Mesendoderm (in vitro differentiated cells): ENCODE measurements around the gene C2CD5.

ENCODE experiments used
- DNase-seq: peaks from one replicate; pipeline ENCODE4 v3.0.0; 2013
- H2AK5ac ChIP-seq: 2 replicates; pipeline ENCODE4 v1.6.1; 2013; ENCODE audit warnings: low read length, inconsistent platforms
- H2BK120ac ChIP-seq: 2 replicates; pipeline ENCODE4 v1.6.1; 2013; ENCODE audit warnings: low read depth, mild to moderate bottlenecking, low read length, moderate library complexity, mixed read lengths
- H2BK15ac ChIP-seq: replicated peaks from 2 replicates; pipeline ENCODE4 v1.6.1; 2013; ENCODE audit warnings: low read depth, mild to moderate bottlenecking, moderate library complexity
- H2BK5ac ChIP-seq: 2 replicates; pipeline ENCODE4 v1.6.1; 2013; ENCODE audit warnings: low read length, inconsistent platforms
- H3K18ac ChIP-seq: 2 replicates; pipeline ENCODE4 v1.6.1; 2013; ENCODE audit warnings: mild to moderate bottlenecking, low read length, mixed read lengths
- H3K23ac ChIP-seq: one replicate; pipeline ENCODE4 v1.6.1; 2013; ENCODE audit warnings: low read length
- H3K27ac ChIP-seq: 2 replicates; pipeline ENCODE4 v1.5.1; 2013; ENCODE audit warnings: low read depth, mild to moderate bottlenecking, inconsistent platforms, low read length, moderate library complexity
- H3K27me3 ChIP-seq: 2 replicates; pipeline ENCODE4 v1.6.1; 2013; ENCODE audit warnings: low read length, control low read depth, mild to moderate bottlenecking, inconsistent platforms; ENCODE audit not compliant: insufficient read depth, poor library complexity
- H3K36me3 ChIP-seq: 2 replicates; pipeline ENCODE4 v1.6.1; 2013; ENCODE audit warnings: low read length, inconsistent platforms; ENCODE audit not compliant: control insufficient read depth, insufficient read depth
- H3K4ac ChIP-seq: one replicate; pipeline ENCODE4 v1.6.1; 2013; ENCODE audit warnings: low read depth, mild to moderate bottlenecking, low read length, moderate library complexity
- H3K4me1 ChIP-seq: 2 replicates; pipeline ENCODE4 v1.6.1; 2013; ENCODE audit warnings: low read depth, low read length, inconsistent platforms; ENCODE audit not compliant: control insufficient read depth
- H3K4me2 ChIP-seq: 2 replicates; pipeline ENCODE4 v1.6.1; 2013; ENCODE audit warnings: low read length
- H3K4me3 ChIP-seq: 2 replicates; pipeline ENCODE4 v1.5.1; 2013; ENCODE audit warnings: mild to moderate bottlenecking, low read length
- H3K56ac ChIP-seq: one replicate; pipeline ENCODE4 v1.6.1; 2013; ENCODE audit warnings: low read length
- H3K79me1 ChIP-seq: 2 replicates; pipeline ENCODE4 v1.6.1; 2013; ENCODE audit warnings: low read length, inconsistent platforms
- H3K79me2 ChIP-seq: 2 replicates; pipeline ENCODE4 v1.6.1; 2013; ENCODE audit warnings: mild to moderate bottlenecking, low read length; ENCODE audit not compliant: control insufficient read depth, insufficient read depth
- H3K9ac ChIP-seq: 2 replicates; pipeline ENCODE4 v1.6.1; 2013; ENCODE audit warnings: low read length, inconsistent platforms
- H4K5ac ChIP-seq: one replicate; pipeline ENCODE4 v1.6.1; 2013; ENCODE audit warnings: low read length
- H4K8ac ChIP-seq: one replicate; pipeline ENCODE4 v1.6.1; 2013; ENCODE audit warnings: low read depth, mild to moderate bottlenecking, control low read depth, low read length, moderate library complexity
- WGBS: extraction: QIAGEN DNeasy Blood & Tissue Kit; methylation state at CpG from one replicate; pipeline ENCODE4 v1.1.7; 2013; ENCODE audit warnings: low lambda C conversion rate, missing lambda C conversion rate; ENCODE audit not compliant: insufficient coverage; ENCODE audit errors: extremely low coverage; 5-methylcytosine and 5-hydroxymethylcytosine counted together

C2CD5 gene

DNA sequence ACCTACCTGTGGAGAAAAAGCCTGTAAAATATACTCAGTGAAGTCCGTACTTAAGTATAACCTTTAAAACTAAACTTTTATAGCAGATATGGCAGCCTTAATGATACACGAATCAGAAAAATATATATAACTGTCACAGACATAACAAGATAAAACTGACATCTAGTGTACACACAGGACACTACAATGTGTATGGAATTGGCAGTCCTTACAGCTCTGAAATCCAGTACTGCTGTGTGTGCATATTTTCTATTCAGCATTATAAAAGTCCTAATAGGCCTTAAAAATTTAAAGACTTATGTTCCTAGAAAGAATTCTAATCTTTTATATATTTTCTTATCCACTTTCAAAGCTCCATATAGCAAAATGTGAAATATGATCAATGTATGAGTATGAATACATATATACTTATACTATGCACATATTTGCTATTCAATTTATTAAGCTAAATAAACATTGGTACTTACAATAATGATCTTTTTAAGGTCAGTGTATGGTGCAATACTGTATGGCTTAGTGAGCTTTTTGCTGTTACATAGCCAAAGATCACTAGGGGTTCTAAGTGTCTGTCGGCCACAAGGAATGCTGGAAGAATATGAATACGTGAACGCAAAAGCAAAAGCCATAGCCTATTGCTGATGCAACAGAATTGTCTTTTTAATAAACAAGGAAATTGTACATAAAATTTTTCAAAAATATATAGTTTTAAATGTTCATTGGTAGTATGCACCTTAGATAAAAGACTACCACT, 69.2 kb downstream of the C2CD5 start:
- Histone ChIP-seq H2BK5ac (no peak overlapping the region), H3K4me2 (no peak overlapping the region), H3K23ac (no peak overlapping the region), H2BK15ac (no peak overlapping the region), H3K4me1 (no peaks in the 10 kb centered on the region), H3K79me2 (no peaks in the 10 kb centered on the region), H2BK120ac (no peak overlapping the region), H3K36me3 (no peaks in the 10 kb centered on the region), H3K56ac (no peak overlapping the region), H3K18ac (no peak overlapping the region), H3K4ac (no peak overlapping the region), H3K4me3 (no peak overlapping the region), H3K27ac (no peak overlapping the region), H4K8ac (no peak overlapping the region), H3K9ac (no peak overlapping the region), H3K27me3 (no peaks in the 10 kb centered on the region), H4K5ac (no peak overlapping the region), H2AK5ac (no peak overlapping the region), H3K79me1 (no peaks in the 10 kb centered on the region)
- WGBS: no CpG with 5 or more reads among the region's 5 CpGs
- no peak for DNase-seq

DNA sequence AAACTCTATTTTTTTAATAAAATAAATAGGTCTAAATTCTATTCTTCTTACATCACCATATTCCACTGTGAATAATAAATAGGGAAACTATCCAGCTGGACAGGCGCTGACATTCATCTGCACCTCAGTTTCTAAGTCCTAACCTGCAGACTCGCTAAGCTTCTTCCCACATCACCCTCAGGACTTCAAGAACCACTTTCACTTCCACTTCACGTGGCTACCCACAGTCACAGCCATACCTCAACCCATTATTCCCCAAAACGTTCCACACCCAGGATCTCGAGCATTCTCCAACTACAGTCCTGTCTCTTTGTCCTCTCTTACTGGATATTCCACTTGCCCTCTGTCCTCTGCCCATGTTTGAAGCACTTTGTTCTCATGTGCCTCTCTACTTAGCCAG, 71.1 kb downstream of the C2CD5 start:
- H4K5ac ChIP-seq: no peak overlapping the region
- H2BK5ac ChIP-seq: no peak overlapping the region
- H4K8ac ChIP-seq: no peak overlapping the region
- H3K18ac ChIP-seq: no peak overlapping the region
- H3K27me3 ChIP-seq: no peaks in the 10 kb centered on the region
- H3K79me2 ChIP-seq: no peaks in the 10 kb centered on the region
- H3K79me1 ChIP-seq: no peaks in the 10 kb centered on the region
- DNase-seq: no peak
- H3K23ac ChIP-seq: no peak overlapping the region
- H3K4me1 ChIP-seq: no peaks in the 10 kb centered on the region
- H3K9ac ChIP-seq: no peak overlapping the region
- no peak overlapping the region for H3K4ac ChIP-seq
- no peak overlapping the region for H2BK15ac ChIP-seq
- H3K4me3 ChIP-seq: no peak overlapping the region
- H3K4me2 ChIP-seq: no peak overlapping the region
- H3K56ac ChIP-seq: no peak overlapping the region
- H3K36me3 ChIP-seq: no peaks in the 10 kb centered on the region
- H3K27ac ChIP-seq: no peak overlapping the region
- no CpG with 5 or more reads among the region's 5 CpGs for WGBS
- H2BK120ac ChIP-seq: no peak overlapping the region
- no peak overlapping the region for H2AK5ac ChIP-seq

GRCh38 chr12:22467190-22467589, 77.2 kb downstream of the C2CD5 start:
- Histone ChIP-seq H3K36me3 (no peaks in the 10 kb centered on the region), H4K5ac (no peak overlapping the region), H3K4ac (no peak overlapping the region), H4K8ac (no peak overlapping the region), H2BK5ac (no peak overlapping the region), H3K23ac (no peak overlapping the region), H3K9ac (no peak overlapping the region), H2AK5ac (no peak overlapping the region), H3K4me2 (no peak overlapping the region), H2BK15ac (no peak overlapping the region), H3K27me3 (no peaks in the 10 kb centered on the region), H3K4me3 (no peak overlapping the region), H3K18ac (no peak overlapping the region), H3K79me1 (no peaks in the 10 kb centered on the region), H3K4me1 (no peaks in the 10 kb centered on the region), H3K56ac (no peak overlapping the region), H3K27ac (no peak overlapping the region), H3K79me2 (no peaks in the 10 kb centered on the region), H2BK120ac (no peak overlapping the region)
- WGBS: no CpG with 5 or more reads among the region's 10 CpGs
- DNase-seq: no peak

- Histone ChIP-seq H3K4me2 (no peak overlapping the region), H3K18ac (no peak overlapping the region), H3K9ac (no peak overlapping the region), H3K27ac (no peak overlapping the region), H3K4me1 (no peaks in the 10 kb centered on the region), H3K23ac (no peak overlapping the region), H2BK5ac (no peak overlapping the region), H2BK120ac (no peak overlapping the region), H3K4ac (no peak overlapping the region), H2AK5ac (no peak overlapping the region), H3K27me3 (no peaks in the 10 kb centered on the region), H3K79me1 (no peaks in the 10 kb centered on the region), H4K8ac (no peak overlapping the region), H3K79me2 (no peaks in the 10 kb centered on the region), H2BK15ac (no peak overlapping the region), H3K4me3 (no peak overlapping the region), H4K5ac (no peak overlapping the region), H3K56ac (no peak overlapping the region), H3K36me3 (no peaks in the 10 kb centered on the region)
- WGBS: no CpG with 5 or more reads among the region's 2 CpGs
- no peak for DNase-seq
Measured at GRCh38 chr12:22463306-22463705, 81.0 kb downstream of the C2CD5 start.

DNA sequence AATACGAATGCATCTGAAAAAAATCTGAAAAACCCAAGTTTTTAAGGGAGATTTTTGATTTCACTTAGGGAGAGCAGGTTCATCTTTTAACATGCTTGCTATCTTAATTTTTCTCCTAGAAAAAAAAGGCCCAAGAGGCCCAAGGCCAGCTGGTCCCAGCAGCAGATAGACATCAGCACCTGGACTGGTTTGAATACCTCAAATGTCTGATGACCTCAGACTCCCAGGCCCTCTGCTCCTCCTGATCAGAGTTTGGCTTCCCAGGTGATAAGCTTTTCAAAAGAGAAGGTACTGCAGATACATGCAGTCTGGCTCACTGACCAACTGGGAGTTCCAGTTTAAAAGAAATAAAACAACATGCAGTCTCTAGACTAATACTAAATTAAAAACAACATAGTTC, 82.6 kb downstream of the C2CD5 start:
- H3K79me1 ChIP-seq: no peaks in the 10 kb centered on the region
- H2AK5ac ChIP-seq: no peak overlapping the region
- H3K4me3 ChIP-seq: no peak overlapping the region
- no peak overlapping the region for H2BK15ac ChIP-seq
- H3K56ac ChIP-seq: no peak overlapping the region
- H2BK5ac ChIP-seq: no peak overlapping the region
- H3K36me3 ChIP-seq: no peaks in the 10 kb centered on the region
- H3K79me2 ChIP-seq: no peaks in the 10 kb centered on the region
- no peaks in the 10 kb centered on the region for H3K27me3 ChIP-seq
- no CpG with 5 or more reads among the region's 1 CpG for WGBS
- no peak overlapping the region for H2BK120ac ChIP-seq
- no peak overlapping the region for H3K18ac ChIP-seq
- no peak overlapping the region for H4K5ac ChIP-seq
- H3K23ac ChIP-seq: no peak overlapping the region
- DNase-seq: peak; percentile 6
- no peak overlapping the region for H3K4me2 ChIP-seq
- H4K8ac ChIP-seq: no peak overlapping the region
- no peaks in the 10 kb centered on the region for H3K4me1 ChIP-seq
- H3K4ac ChIP-seq: no peak overlapping the region
- no peak overlapping the region for H3K27ac ChIP-seq
- no peak overlapping the region for H3K9ac ChIP-seq
